Stomach smooth muscle (tissue), 2 donors: ENCODE data around the gene PROM2.
"Not testable (repeated sequence)": the region's sequence is repeated elsewhere in the genome, so short reads cannot be mapped to it uniquely, and the experiment has no call there.

Experiments
- H3K27ac ChIP-seq: one replicate; pipeline ENCODE4 v1.7.0; 2013; ENCODE audit warnings: mild to moderate bottlenecking, low read length, inconsistent platforms
- H3K27me3 ChIP-seq, 2 donors: one replicate each; pipeline ENCODE4 v1.7.0; 2013; ENCODE audit warnings: low read length in 2 of 2; ENCODE audit not compliant: insufficient read depth in 2 of 2, control insufficient read depth in 1 of 2
- H3K36me3 ChIP-seq, 2 donors: one replicate each; pipeline ENCODE4 v1.7.0; 2013; ENCODE audit warnings: low read length in 2 of 2; ENCODE audit not compliant: control insufficient read depth in 2 of 2, insufficient read depth in 2 of 2
- H3K4me1 ChIP-seq: one replicate; pipeline ENCODE4 v1.7.0; 2013; ENCODE audit warnings: low read length; ENCODE audit not compliant: control insufficient read depth, insufficient read depth
- H3K4me3 ChIP-seq, 2 donors: one replicate each; pipeline ENCODE4 v1.7.0; 2013; ENCODE audit warnings: low read length in 2 of 2
- H3K9ac ChIP-seq, 2 donors: one replicate each; pipeline ENCODE4 v1.7.0; 2013; ENCODE audit warnings: low read length in 2 of 2, mild to moderate bottlenecking in 1 of 2
- H3K9me3 ChIP-seq, 2 donors: one replicate each; pipeline ENCODE4 v1.7.0; 2013; ENCODE audit warnings: low read length in 2 of 2; ENCODE audit not compliant: control insufficient read depth in 2 of 2
- donor health status: healthy.
- donor health status: Pancreatic carcinoma.

Gene PROM2

GRCh38 chr2:95274291-95275150 is at the start of gene PROM2:
TSS of gene PROM2 (plus strand) at chr2:95274449. CDS start at chr2:95274586, 137 bp downstream.
- H3K9me3 ChIP-seq, result no peaks in the 10 kb centered on the region
- H3K9ac ChIP-seq, result no peak within 1 kb of the TSS
- no peaks in the 10 kb centered on the region for H3K27me3 ChIP-seq
- no peak within 1 kb of the TSS for H3K4me3 ChIP-seq
- no peaks in the 10 kb centered on the region for H3K4me1 ChIP-seq
- H3K36me3 ChIP-seq, result no peaks in the 10 kb centered on the region
- H3K27ac ChIP-seq, result no peak within 1 kb of the TSS

GRCh38 chr2:95225658-95226057 is 48.6 kb upstream of the PROM2 start:
- H3K9ac ChIP-seq, result no peak overlapping the region
- no peak overlapping the region for H3K27ac ChIP-seq
- H3K36me3 ChIP-seq, result peaks cover 2 to 13% of the 10 kb centered on the region in 2 donors
- peaks cover 15 to 18% of the 10 kb centered on the region in 2 donors for H3K9me3 ChIP-seq
- H3K27me3 ChIP-seq, result no peaks in the 10 kb centered on the region
- no peaks in the 10 kb centered on the region for H3K4me1 ChIP-seq
- H3K4me3 ChIP-seq, result no peak overlapping the region

- no peak overlapping the region for H3K9ac ChIP-seq
- no peaks in the 10 kb centered on the region for H3K4me1 ChIP-seq
- H3K27ac ChIP-seq, result no peak overlapping the region
- no peaks in the 10 kb centered on the region for H3K27me3 ChIP-seq
- H3K36me3 ChIP-seq, result no peaks in the 10 kb centered on the region
- H3K4me3 ChIP-seq, result no peak overlapping the region
- peaks cover 6 to 26% of the 10 kb centered on the region in 2 donors for H3K9me3 ChIP-seq
Measured at GRCh38 chr2:95231723-95232122, 42.5 kb upstream of the PROM2 start.

- Histone ChIP-seq H3K4me3 (no peak overlapping the region), H3K27ac (no peak overlapping the region), H3K4me1 (no peaks in the 10 kb centered on the region), H3K9ac (no peak overlapping the region), H3K27me3 (no peaks in the 10 kb centered on the region), H3K9me3 (peaks cover 6 to 26% of the 10 kb centered on the region in 2 donors), H3K36me3 (no peaks in the 10 kb centered on the region)
Measured at GRCh38 chr2:95232232-95232631, 42.0 kb upstream of the PROM2 start.

- H3K9me3 ChIP-seq, result peaks cover 6 to 26% of the 10 kb centered on the region in 2 donors
- H3K9ac ChIP-seq, result no peak overlapping the region
- H3K4me3 ChIP-seq, result no peak overlapping the region
- H3K27me3 ChIP-seq, result no peaks in the 10 kb centered on the region
- H3K4me1 ChIP-seq, result no peaks in the 10 kb centered on the region
- H3K27ac ChIP-seq, result no peak overlapping the region
- no peaks in the 10 kb centered on the region for H3K36me3 ChIP-seq
Measured at GRCh38 chr2:95234286-95234785, 39.9 kb upstream of the PROM2 start.

- peaks cover 6 to 26% of the 10 kb centered on the region in 2 donors for H3K9me3 ChIP-seq
Measured at GRCh38 chr2:95234816-95235215, 39.4 kb upstream of the PROM2 start.

GRCh38 chr2:95238131-95238530 is 36.1 kb upstream of the PROM2 start:
- Histone ChIP-seq H3K36me3 (no peaks in the 10 kb centered on the region), H3K4me1 (no peaks in the 10 kb centered on the region), H3K27ac (no peak overlapping the region), H3K9me3 (peaks cover 10 to 31% of the 10 kb centered on the region in 2 donors), H3K27me3 (no peaks in the 10 kb centered on the region), H3K4me3 (no peak overlapping the region), H3K9ac (no peak overlapping the region)

More at GRCh38 chr2:95234816-95235215, 39.4 kb upstream of the PROM2 start:
- Histone ChIP-seq H3K27me3 (no peaks in the 10 kb centered on the region), H3K9ac (no peak overlapping the region), H3K27ac (no peak overlapping the region), H3K4me1 (no peaks in the 10 kb centered on the region), H3K36me3 (no peaks in the 10 kb centered on the region), H3K4me3 (no peak overlapping the region)

- Histone ChIP-seq H3K4me1 (no peaks in the 10 kb centered on the region), H3K9ac (no peak overlapping the region), H3K4me3 (no peak overlapping the region), H3K9me3 (peaks cover 6 to 21% of the 10 kb centered on the region in 2 donors), H3K27ac (no peak overlapping the region), H3K36me3 (no peaks in the 10 kb centered on the region), H3K27me3 (no peaks in the 10 kb centered on the region)
Measured at GRCh38 chr2:95240091-95240490, 34.2 kb upstream of the PROM2 start.

GRCh38 chr2:95240556-95240955 is 33.7 kb upstream of the PROM2 start:
- H3K4me3 ChIP-seq, result no peak overlapping the region
- H3K27ac ChIP-seq, result no peak overlapping the region
- H3K27me3 ChIP-seq, result no peaks in the 10 kb centered on the region
- no peak overlapping the region for H3K9ac ChIP-seq
- H3K4me1 ChIP-seq, result no peaks in the 10 kb centered on the region
- H3K9me3 ChIP-seq, result peaks cover 6 to 19% of the 10 kb centered on the region in 2 donors
- no peaks in the 10 kb centered on the region for H3K36me3 ChIP-seq

- not testable (repeated sequence) for H3K4me3 ChIP-seq, H3K4me1 ChIP-seq, H3K27me3 ChIP-seq, H3K36me3 ChIP-seq, H3K27ac ChIP-seq, H3K9ac ChIP-seq
- peaks cover 6 to 16% of the 10 kb centered on the region in 2 donors for H3K9me3 ChIP-seq
Measured at GRCh38 chr2:95242084-95242483, 32.2 kb upstream of the PROM2 start.

GRCh38 chr2:95258271-95258670 is 16.0 kb upstream of the PROM2 start:
- H3K4me3 ChIP-seq, result no peak overlapping the region
- no peaks in the 10 kb centered on the region for H3K36me3 ChIP-seq
- no peaks in the 10 kb centered on the region for H3K27me3 ChIP-seq
- no peaks in the 10 kb centered on the region for H3K4me1 ChIP-seq
- peaks cover 0 to 5% of the 10 kb centered on the region in 2 donors for H3K9me3 ChIP-seq
- H3K27ac ChIP-seq, result no peak overlapping the region
- H3K9ac ChIP-seq, result no peak overlapping the region
